Suppressor macrophage treated with lipopolysaccharide for 4 hours (primary cell): ENCODE results near the gene JUND.

Experiments used
- DNase-seq: peaks from one replicate; pipeline ENCODE4 v3.0.0-alpha.2; 2020

Gene JUND

DNA sequence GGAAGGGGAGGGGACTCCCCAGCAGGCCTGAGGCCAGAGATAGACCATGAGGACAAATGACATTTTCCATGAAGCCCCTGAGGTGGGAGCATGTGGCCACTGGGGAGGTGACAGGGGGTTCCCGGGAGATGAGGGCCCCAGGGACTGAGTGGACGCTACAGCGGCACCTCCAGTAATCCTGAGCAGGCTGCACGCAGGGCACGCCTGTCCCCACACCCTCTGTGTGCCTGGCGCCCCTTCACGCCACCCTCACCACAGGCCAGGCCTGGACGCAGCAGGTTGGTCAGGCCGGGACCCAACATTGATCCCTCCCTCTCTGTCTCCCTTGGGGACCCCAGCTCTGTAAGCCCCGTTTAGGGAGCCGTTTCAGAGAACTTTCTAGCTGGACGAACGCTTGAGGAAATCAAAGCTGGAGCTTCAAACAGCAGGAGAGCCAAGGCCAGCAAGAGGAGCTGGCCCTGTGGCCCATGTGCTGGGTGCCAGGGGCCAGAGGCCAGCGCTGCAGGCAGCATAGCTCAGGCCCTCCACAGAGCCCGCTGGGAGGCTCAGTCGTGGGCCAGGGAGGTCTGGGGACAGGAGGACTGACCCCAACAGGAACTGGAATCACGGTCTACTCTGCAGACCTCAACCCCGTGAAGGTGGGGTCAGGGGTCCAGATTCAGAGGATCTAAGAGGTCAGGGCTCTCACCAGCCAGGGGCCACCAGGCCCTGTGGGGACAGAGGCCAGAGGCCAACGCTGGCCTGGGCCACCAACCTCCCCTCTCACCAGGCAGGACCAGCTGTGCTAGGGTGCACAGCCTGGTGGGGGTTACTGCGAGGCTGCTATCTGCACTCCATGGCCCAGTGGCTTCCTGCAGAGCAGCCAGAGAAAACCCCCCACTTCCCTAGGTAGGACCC lies 26.9 kb upstream of the JUND start:
- DNase-seq: no peak

DNA sequence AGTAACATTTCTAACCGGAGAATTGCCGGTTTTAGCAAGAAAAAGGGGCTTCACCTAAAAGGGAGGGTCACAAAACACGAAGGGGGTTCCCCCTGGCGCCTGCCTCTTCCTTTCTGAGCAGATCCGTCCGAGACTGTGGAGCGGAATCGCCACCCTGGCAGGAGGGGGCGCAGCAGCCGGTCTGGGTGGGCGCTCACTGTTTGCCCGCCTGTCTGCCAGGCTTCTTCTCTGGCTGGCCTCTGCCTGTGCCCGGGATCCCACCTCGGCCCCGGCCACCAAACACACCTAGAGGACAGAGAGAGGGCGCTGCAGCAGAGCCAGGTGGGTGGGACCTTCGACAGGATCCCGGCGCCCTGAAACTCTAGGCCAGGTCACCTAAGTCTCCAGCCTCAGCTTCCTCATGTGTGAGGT lies 25.9 kb upstream of the JUND start:
- no peak for DNase-seq

DNA sequence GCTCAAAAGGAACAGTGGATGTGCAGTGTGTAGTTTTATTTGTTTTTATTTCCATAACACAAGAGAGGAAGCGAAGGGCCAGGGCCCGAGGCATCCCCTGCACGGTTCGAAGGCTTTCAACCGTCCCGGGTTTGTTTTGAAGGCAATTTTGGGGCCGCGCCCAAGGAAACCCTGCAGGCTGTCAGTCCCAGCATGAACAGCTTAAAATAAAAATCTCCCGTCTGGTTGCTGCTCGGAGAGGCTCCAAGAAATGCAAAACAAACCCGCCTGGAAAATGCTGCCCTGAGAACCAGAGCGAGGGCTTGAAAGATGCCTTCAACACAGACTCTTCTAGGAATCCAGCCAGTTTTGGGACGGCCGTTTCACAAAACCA lies 25.5 kb upstream of the JUND start:
- no peak for DNase-seq

DNA sequence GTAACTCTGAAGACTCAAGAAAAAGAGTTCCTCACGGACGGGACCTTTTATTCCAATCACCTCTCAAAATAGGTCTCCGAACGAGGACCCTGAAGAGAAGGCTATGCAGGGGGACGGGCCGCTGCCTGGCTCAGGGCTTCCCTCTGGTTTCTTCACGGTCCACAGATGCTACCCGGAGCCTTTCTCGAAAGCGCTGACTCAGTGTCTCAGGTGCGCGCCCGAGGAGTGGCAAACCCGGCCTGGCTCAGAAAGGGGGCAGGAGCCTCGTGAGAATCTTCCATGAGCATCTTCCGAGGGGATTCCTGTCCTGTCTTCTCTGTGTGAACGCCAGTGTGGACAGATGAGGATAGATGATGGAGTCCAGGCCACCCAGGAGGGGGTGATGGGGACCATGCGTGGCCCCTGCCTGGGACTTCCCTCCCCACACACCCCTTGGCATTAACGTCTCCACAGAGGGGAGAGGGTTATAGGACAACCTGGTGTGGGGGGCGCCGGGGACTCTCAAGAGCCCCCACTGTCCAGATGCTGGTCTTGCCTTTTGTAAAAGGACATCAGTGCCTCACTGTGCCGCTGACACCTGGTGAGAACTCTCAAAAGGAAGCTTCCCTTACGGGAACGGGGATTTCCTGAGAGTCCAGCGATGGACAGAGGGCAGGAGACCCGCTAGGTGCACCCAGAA lies 24.9 kb upstream of the JUND start:
- DNase-seq: no peak

DNA sequence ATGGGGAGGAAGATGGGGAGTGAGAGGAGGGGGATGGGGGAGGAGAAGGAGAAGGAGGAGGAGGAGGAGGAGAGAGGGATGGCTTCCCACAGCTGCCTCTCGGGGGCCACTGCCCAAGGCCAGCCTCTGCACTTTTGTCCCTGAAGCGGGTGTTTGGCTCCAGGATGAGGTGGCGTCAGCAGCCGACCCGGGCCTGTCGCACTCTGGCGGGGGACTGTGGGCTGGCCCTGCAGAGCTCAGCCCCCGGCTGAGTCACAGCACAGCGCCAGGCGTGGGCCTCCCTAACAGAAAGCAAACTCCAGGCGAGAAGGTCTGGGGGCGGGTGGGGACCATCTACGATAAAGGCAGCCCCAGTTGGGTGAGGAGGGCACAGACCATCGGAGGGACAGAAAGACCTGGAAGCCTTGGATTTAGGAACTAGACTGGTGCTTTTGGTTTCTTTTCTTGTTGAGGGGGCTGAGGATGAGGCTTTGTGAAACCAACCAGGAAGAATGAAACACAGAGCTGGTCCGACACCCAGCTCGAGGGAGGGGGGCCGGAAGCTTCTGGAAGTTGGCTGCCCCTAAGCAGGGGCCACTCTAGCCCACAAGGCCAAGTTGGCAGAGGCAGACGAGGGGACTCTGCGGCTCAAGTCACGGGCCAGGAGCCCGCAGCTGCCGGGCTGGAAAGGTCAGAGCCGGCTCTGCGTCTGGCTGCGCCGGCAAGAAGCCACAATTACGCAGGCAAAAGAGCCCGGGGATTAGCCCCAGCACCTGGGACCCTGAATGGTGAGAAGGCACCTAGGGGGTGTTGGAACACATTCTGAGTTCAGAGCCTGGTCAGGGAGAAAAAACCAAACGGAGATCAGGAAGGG lies 23.3 kb upstream of the JUND start:
- DNase-seq: peak; percentile 94

DNA sequence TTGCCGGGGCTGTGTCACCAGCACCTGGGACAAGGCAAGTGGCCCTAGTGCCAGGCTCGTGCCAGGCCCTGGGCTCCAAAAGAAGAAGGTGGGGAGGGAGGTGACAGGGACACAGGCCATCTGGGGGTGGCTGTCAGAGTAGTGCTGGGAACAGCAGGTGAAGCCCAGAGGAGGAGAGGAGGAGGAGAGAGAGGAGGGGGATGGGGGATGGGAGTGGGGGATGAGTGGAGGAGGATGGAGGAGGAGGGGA lies 22.7 kb upstream of the JUND start:
- DNase-seq: no peak

DNA sequence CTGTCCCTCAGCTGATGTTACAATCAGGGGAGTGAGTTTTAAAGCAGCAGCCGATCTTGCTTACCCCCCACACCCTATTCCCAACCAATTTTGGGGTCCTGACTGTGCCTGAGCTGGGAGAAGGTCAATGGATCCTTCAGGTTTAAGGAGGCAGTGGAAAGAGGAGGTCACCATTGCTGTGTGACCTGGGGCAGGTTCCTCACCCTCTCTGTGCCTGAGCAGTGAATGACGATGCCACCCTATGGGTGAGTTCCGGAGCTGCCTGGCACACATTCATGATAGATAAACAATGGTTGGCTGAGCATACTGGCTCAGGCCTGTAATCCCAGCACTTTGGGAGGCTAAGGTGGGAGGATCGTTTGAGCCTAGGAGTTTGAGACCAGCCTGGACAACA lies 20.3 kb upstream of the JUND start:
- no peak for DNase-seq

DNA sequence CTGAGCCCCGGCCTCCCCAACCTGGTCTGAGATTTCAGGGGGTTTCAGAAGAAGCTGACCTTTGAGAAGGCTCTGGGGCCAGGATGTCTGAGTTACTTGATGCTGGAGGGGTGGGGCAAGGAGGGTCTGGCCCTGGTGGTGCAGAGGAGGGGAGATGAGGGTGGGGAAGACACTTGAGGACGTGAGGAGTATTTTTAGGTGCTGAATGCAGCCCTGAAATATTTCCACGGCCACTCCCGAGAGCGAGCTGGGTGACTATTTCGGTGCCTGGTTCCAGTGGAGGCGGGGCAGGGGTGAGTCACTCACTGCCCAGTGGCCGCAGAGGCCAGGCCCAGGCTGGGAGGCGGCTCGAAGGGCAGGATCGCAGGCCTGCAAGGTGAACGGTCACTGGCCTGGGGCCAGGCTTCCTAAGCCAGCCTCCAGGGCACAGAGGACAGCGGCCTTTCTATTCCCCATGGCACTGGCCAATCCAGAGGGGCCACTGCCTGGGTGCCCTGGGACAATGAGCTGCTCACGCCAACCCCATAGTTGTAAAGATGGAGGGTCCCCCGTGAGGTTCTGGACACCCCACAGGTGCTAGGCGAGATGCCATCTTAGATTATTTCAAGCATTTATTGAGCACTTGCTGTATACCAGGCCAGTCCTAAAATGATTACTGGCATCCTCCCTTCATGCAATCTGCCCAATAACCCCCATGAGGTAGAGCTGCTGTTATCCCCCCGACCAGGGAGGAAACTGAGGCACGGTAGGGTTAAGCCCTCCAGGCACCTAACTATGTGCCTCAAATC lies 19.7 kb upstream of the JUND start:
- DNase-seq: peak; percentile 81

DNA sequence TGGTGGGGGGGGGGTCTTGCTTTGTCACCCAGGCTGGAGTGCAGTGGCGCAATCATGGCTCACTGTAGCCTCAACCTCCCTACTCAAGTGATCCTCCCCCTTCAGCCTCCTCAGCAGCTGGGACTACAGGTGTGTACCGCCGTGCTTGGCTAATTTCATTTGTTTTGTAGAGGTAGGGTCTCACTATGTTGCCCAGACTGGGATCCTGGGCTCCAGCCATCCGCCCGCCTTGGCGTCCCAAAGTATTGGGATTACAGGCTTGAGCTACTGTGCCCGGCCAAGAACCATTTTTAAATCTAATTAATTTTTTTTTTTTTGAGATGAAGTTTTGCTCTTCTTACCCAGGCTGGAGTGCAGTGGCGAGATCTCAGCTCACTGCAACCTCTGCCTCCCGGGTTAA lies 18.2 kb upstream of the JUND start:
- no peak for DNase-seq

DNA sequence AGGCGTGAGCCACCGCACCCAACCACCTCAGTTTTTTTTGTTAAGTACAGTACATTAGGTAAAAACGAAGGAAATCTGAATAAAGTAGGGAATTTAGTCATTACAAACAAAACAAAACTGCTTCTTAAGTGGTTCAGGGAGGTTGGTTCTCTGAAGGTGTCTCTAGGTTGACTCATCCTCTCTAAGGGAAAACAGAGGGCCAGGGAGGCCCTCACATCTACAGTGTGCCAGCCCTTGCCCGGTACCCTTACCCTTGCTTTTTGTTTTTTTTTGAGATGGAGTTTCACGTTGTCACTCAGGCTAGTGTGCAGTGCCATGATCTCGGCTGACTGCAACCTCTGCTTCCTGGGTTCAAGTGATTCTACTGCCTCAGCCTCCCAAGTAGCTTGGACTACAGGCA lies 17.2 kb upstream of the JUND start:
- DNase-seq: no peak

DNA sequence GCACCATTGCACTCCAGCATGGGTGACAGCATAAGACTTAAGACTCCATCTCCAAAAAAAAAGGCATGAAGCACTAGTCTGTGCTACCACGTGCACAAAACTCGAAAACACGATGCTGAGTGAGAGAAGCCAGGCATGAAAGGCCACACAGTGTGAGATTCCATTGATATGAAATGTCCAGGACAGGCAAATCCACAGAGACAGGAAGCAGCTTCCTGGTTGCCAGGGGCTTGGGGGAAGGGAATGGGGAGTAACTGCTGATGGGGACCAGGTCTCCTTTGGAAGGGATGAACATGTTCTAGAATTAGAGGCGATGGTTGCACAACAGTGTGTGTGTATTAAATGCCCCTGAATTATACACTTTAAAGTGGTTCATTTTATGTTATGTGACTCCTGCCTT lies 15.9 kb upstream of the JUND start:
- DNase-seq: no peak

DNA sequence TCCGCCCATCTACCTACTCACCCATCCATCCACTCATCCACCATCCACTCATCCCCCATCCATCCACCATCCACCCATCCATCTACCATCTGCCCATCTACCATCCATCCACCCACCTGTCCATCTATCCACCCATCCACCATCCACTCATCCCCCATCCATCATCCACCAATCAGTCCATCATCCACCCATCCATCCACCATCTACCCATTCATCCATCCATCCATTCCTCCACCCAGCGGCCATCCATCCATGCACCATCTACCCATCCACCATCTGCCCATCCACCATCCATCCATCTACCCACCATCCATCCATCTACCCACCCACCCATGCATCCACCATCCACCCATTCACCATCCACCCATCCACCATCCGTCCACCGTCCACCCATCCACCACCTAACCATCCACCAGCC lies 13.6 kb upstream of the JUND start:
- DNase-seq: no peak

DNA sequence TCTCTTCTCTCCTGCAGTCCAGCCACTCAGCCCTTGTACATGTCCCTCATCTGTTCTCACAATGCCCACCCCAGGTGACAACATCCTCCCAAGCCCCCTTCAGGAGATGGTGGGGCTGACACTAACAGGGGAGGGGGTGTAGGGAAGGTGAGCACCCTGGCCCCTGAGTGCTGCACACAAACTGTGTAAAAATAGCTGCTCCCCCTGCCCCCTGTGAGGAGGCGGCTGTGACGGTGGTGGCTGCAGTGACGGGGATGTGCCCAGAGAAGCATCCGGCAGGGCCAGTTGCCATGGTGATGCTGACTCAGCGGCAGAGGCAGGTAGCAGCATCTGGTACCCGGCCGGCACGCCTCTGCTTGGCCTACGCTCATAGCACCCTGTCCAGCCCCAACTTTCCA lies 13.0 kb upstream of the JUND start:
- no peak for DNase-seq

DNA sequence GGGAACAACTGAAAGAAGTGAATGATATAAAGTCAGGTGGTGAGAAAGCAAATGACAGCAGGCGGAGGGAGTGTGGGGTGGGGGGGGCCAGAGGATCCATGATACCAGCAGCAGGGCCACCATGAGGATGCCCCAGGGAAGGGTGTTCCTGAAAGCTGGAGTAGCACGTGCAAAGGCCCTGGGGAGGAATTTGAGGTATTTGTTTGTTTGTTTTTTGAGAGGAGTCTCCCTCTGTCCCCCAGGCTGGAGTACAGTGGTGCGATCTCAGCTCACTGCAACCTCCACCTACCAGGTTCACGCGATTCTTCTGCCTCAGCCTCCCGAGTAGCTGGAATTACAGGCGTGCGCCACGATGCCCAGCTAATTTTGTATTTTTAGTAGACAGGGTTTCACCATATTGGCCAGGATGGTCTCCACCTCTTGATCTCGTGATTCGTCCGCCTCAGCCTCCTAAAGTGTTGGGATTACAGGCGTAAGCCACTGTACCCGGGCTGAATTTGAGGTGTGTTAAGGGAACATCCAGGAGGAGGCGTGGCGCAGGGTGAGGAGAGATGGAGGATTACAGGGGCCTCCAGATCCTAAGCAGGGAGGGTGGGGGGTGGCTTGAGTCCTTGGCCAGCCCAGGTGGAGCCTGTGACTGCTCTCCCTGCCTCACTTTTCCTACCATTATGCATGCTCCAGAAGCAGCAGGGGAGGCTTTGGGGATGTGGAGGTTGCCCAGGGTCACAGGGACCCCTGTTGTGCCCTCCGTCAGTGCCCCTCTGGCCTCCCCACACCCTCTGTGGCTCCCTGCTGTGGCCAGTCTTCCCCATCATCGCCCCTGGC lies 12.4 kb upstream of the JUND start:
- no peak for DNase-seq

DNA sequence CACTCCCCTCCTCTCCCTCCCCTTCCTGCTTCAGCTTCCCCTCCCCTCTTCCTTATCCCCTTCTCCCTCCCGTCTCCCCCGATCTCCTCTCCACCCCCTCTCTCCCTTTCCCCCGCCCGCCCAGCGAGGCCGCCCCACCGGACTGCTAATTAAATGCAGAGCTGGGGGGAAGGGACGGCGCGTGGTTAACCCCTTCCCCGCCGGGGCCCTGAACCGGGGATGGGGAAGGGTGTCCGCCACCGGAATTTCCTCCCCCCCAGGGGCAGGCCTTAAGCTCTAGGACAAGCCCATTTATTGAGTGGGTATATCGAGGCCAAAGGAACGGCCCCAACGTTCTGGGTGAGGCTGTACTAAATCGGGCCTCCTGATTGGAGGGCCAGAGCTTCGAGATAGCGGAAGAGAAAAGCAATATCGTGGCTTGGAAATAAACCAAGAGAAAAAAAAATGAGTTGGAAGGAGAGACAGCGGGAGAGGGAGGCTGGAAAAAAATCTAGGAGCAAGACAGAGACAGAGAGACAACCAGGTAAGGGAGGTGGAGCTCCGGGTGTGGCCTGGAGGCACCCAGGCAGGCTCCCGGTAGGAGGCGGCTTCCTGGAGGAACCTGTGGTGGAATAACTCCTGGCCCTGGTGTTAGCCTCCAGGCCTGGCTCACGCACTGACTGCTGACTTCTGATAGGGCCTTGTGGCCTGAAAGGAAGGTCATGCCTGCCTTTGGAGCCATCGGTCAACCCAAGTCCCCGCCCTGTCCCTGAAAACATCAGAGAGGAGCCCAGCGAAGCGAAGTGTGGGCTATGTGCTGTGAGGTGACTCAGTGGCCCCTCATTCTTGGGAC lies 11.6 kb upstream of the JUND start:
- DNase-seq: peak; percentile 75

DNA sequence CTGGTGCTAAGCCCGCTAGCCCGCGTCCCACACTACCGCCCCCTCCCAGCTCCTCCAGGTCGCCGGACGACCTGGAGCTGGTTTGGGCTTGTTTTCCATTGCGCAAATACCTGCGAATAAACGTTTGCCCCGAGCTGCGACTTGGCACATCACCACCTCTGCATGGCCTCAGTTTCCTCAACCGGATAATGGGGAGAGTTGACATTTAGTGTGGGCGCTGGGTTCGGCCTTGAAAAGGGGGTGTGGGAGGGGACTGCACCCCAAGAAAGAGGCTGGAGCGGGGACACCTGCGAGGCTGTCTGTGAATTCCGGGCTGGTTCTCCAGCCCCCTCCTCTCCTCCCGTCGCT lies 11.0 kb upstream of the JUND start:
- no peak for DNase-seq

DNA sequence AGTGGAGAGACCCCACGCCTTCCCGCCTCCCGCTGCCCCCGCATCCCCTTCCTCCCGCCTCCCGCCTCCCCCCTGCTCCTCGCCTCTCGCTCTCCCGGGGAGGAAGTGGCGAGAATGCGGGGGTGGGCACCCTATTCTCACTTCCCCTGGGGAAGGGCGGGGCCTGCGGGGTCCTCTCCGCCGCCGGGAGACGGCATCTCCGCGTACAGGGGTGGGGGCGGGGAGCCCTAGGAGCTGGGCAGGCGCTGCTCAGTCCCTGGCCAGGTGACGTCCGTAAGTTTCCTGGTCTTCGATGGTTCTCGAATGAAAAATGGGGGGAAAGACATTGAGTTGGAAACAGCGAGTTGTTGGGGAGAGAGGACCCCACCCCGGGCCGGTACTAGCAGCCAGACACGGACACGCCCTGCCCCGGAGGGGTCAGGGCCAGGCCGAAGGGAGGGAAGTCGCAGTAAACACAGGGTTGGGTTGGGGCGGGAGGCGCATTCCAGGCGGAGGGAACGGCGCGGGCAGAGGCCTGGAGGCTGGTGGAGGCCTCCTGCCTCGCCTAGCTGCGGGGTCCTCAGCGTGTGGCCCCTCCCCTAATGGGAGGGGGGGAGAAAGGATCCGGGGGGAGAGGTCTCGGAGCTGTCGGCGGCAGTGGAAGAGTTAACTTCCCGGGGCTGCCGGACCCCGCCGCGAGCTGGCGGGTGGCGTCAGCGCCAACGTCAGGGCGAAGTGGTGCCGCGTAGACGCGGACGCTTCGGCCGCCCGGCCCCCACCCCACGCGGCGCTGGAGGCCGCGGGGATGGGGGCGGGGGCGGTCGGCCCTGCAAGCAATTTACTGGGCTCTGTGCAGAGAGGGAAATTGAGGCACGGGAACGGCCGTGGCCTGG lies 10.4 kb upstream of the JUND start:
- peak; percentile 94 for DNase-seq

DNA sequence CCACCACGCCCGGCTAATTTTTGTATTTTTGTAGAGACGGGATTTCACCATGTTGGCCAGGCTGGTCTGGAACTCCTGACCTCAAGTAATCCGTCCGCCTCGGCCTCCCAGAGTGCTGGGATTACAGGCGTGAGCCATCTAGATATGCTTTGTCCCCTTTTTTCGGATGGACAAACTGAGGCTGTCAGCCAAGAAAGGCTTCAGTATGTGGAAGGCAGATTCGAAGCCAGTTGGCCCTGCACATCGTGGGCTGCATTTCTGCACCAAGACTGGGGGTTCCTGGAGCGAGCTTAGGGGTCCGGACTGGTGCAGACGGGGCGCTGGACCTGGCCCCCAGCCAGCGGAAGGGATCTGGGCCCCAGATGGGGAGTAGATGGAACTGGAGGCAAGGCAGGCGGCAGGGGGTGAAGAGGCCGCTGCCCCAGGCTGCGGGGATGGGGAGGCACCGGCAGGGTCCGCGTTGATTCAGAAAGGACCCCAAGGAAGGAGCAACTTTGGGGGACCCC lies 9.7 kb upstream of the JUND start:
- DNase-seq: no peak

DNA sequence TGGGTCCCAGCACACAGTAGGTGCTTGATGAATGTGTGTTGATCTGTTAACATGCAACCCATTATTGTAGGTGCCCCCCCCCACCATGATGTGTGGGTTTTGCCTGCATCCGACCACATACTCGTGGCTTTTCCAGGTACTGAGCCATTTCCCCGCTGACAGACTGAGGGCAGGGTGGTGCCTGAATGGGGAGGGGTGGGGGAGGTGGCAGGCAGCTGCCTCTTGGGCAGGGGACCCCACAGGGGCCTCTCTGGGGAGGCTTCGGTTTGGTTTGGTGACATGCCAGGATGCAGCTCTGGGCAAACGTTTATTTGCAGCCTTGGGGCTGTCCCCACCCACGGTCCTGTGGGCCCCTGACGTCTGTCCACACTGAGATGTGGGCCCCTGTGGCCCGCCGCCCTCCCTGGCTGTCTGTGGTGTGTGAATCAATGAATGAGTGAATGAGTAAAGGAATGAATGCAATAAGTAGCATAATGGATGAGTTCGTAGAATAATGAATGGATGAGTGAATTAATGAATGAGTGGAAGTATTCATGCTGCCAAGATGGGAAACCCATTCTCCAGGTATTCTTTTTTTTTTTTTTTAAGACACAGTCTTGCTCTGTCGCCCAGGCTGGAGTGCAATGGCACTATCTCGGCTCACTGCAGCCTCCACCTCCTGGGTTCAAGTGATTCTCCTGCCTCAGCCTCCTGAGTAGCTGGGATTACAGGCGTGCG lies 9.0 kb upstream of the JUND start:
- DNase-seq: peak; percentile 89
